H9 (cell line): Measurements from ENCODE around the gene CARD11. TPM values are rescaled to one million over a fixed set of nuclear protein-coding genes. Genes with fewer than 3 reads are reported as not detected.

Experiments used
- DNase-seq: peaks from one replicate; pipeline ENCODE4 v3.0.0-alpha.2; 2017
- H2AFZ ChIP-seq: one replicate; pipeline ENCODE4 v1.6.1; 2013; ENCODE audit warnings: mild to moderate bottlenecking, low read length, control low read depth, moderate library complexity
- H2AK5ac ChIP-seq: 2 replicates; pipeline ENCODE4 v1.6.1; 2013; ENCODE audit warnings: low read length, control low read depth, mixed read lengths; ENCODE audit not compliant: insufficient read length
- H2BK120ac ChIP-seq: one replicate; pipeline ENCODE4 v1.6.1; 2013; ENCODE audit warnings: low read depth, mild to moderate bottlenecking, low read length, control low read depth, inconsistent platforms; ENCODE audit not compliant: poor library complexity, severe bottlenecking
- H2BK12ac ChIP-seq: 2 replicates; pipeline ENCODE4 v1.6.1; 2013; ENCODE audit warnings: low read length, control low read depth, mixed read lengths, low read depth; ENCODE audit not compliant: insufficient read length
- H2BK15ac ChIP-seq: 2 replicates; pipeline ENCODE4 v1.6.1; 2013; ENCODE audit warnings: low read depth, low read length, control low read depth
- H2BK20ac ChIP-seq: one replicate; pipeline ENCODE4 v1.6.1; 2013; ENCODE audit warnings: low read depth, mild to moderate bottlenecking, low read length, control low read depth, inconsistent platforms; ENCODE audit not compliant: poor library complexity, severe bottlenecking
- H2BK5ac ChIP-seq: 2 replicates; pipeline ENCODE4 v1.6.1; 2013; ENCODE audit warnings: low read length, control low read depth, mixed read lengths; ENCODE audit not compliant: insufficient read length
- H3K14ac ChIP-seq: 2 replicates; pipeline ENCODE4 v1.6.1; 2013; ENCODE audit warnings: low read length, control low read depth; ENCODE audit not compliant: insufficient read depth
- H3K18ac ChIP-seq: 2 replicates; pipeline ENCODE4 v1.6.1; 2013; ENCODE audit warnings: low read depth, mild to moderate bottlenecking, mixed read lengths, low read length, control low read depth; ENCODE audit not compliant: insufficient read length
- H3K23ac ChIP-seq: 2 replicates; pipeline ENCODE4 v1.6.1; 2013; ENCODE audit warnings: low read length, control low read depth, mixed read lengths, low read depth; ENCODE audit not compliant: insufficient read length
- H3K23me2 ChIP-seq: 2 replicates; pipeline ENCODE4 v1.6.1; 2013; ENCODE audit warnings: low read depth, mild to moderate bottlenecking, mixed read lengths, low read length, control low read depth; ENCODE audit not compliant: insufficient read length, poor library complexity, severe bottlenecking
- H3K27ac ChIP-seq: 2 replicates; pipeline ENCODE4 v1.5.1; 2013; ENCODE audit warnings: low read length, control low read depth, mixed read lengths, low read depth; ENCODE audit not compliant: insufficient read length
- H3K27me3 ChIP-seq: 2 replicates; pipeline ENCODE4 v1.6.1; 2013; ENCODE audit warnings: low read length, control low read depth, inconsistent platforms; ENCODE audit not compliant: insufficient read depth
- H3K4ac ChIP-seq: 2 replicates; pipeline ENCODE4 v1.6.1; 2013; ENCODE audit warnings: low read depth, mild to moderate bottlenecking, control low read depth, inconsistent platforms, low read length, moderate library complexity
- H3K4me1 ChIP-seq: 2 replicates; pipeline ENCODE4 v1.6.1; 2013; ENCODE audit warnings: low read length, control low read depth, inconsistent platforms; ENCODE audit not compliant: insufficient read depth
- H3K4me2 ChIP-seq: 2 replicates; pipeline ENCODE4 v1.6.1; 2013; ENCODE audit warnings: low read length, control low read depth, mixed read lengths; ENCODE audit not compliant: insufficient read length, insufficient read depth
- H3K56ac ChIP-seq: 2 replicates; pipeline ENCODE4 v1.6.1; 2013; ENCODE audit warnings: low read depth, mild to moderate bottlenecking, mixed read lengths, low read length, control low read depth; ENCODE audit not compliant: insufficient read length
- H3K79me1 ChIP-seq: 2 replicates; pipeline ENCODE4 v1.6.1; 2013; ENCODE audit warnings: low read depth, mild to moderate bottlenecking, moderate library complexity, low read length, control low read depth, inconsistent platforms; ENCODE audit not compliant: insufficient read depth, poor library complexity, severe bottlenecking
- H3K79me2 ChIP-seq: 2 replicates; pipeline ENCODE4 v1.6.1; 2013; ENCODE audit warnings: low read length, control low read depth, inconsistent platforms; ENCODE audit not compliant: insufficient read depth
- H3K9ac ChIP-seq: 2 replicates; pipeline ENCODE4 v1.6.1; 2013; ENCODE audit warnings: low read length, control low read depth, mixed read lengths; ENCODE audit not compliant: insufficient read length; ENCODE audit errors: extremely low read depth
- H3K9me3 ChIP-seq: one replicate; pipeline ENCODE4 v1.6.1; 2013; ENCODE audit warnings: low read depth, low read length, inconsistent platforms; ENCODE audit not compliant: control insufficient read depth
- H3T11ph ChIP-seq: one replicate; pipeline ENCODE4 v1.6.1; 2013; ENCODE audit warnings: mild to moderate bottlenecking, low read length, control low read depth, inconsistent platforms
- H4K20me1 ChIP-seq: one replicate; pipeline ENCODE4 v1.6.1; 2013; ENCODE audit not compliant: control insufficient read depth, insufficient read length, insufficient read depth
- H4K5ac ChIP-seq: 2 replicates; pipeline ENCODE4 v1.6.1; 2013; ENCODE audit warnings: low read depth, mild to moderate bottlenecking, mixed read lengths, low read length, control low read depth; ENCODE audit not compliant: insufficient read length
- H4K8ac ChIP-seq: replicated peaks from 2 replicates; pipeline ENCODE4 v1.6.1; 2013; ENCODE audit warnings: low read length, control low read depth, mixed read lengths, low read depth; ENCODE audit not compliant: insufficient read length
- H4K91ac ChIP-seq: 2 replicates; pipeline ENCODE4 v1.6.1; 2013; ENCODE audit warnings: low read depth, mild to moderate bottlenecking, moderate library complexity, mixed read lengths, low read length, control low read depth; ENCODE audit not compliant: insufficient read length
- H3K27ac Mint-ChIP-seq, 3 experiments: 2 replicates in 2 of 3; 3 replicates in 1 of 3; pipeline ENCODE4 v1.8.0; 2020 to 2021; ENCODE audit warnings: mixed read lengths in 3 of 3, mild to moderate bottlenecking in 1 of 3, moderate library complexity in 1 of 3
- H3K27me3 Mint-ChIP-seq: 2 replicates; pipeline ENCODE4 v1.8.0; 2021; ENCODE audit warnings: low read depth, mild to moderate bottlenecking, moderate library complexity, mixed read lengths
- H3K36me3 Mint-ChIP-seq, 3 experiments: 2 replicates in 2 of 3; 3 replicates in 1 of 3; pipeline ENCODE4 v1.8.0; 2020 to 2021; ENCODE audit warnings: low read depth in 3 of 3, mixed read lengths in 3 of 3; ENCODE audit not compliant: insufficient read depth in 1 of 3
- H3K4me1 Mint-ChIP-seq, 2 experiments: 2 replicates each; pipeline ENCODE4 v1.8.0; 2020; ENCODE audit warnings: mixed read lengths in 2 of 2
- H3K4me3 Mint-ChIP-seq, 2 experiments: 2 replicates in 1 of 2; 3 replicates in 1 of 2; pipeline ENCODE4 v1.8.0; 2020 to 2021; ENCODE audit warnings: mild to moderate bottlenecking in 2 of 2, mixed read lengths in 2 of 2, moderate library complexity in 1 of 2
- H3K9me3 Mint-ChIP-seq, 2 experiments: 2 replicates in 1 of 2; 3 replicates in 1 of 2; pipeline ENCODE4 v1.8.0; 2020; ENCODE audit warnings: mild to moderate bottlenecking in 2 of 2, mixed read lengths in 2 of 2, moderate library complexity in 1 of 2
- CTCF ChIP-seq: fragments of 200-600 bp; sonication (generic); conservative IDR thresholded peaks from 3 replicates; pipeline ENCODE4 v1.8.0; 2021; ENCODE audit warnings: antibody characterized with exemption, mild to moderate bottlenecking
- WGBS: extraction: QIAGEN DNeasy Blood & Tissue Kit; methylation state at CpG from one replicate; pipeline ENCODE4 v1.1.7; 2013; ENCODE audit warnings: missing lambda C conversion rate, low lambda C conversion rate, mixed read lengths; ENCODE audit not compliant: insufficient read length; ENCODE audit errors: extremely low coverage; 5-methylcytosine and 5-hydroxymethylcytosine counted together
- total RNA-seq: library from RNA; stranded (reverse); gene quantifications from 2 replicates; pipeline ENCODE4 v1.2.1, GENCODE V29; 2021

CARD11 gene
- total RNA-seq, 1 experiment from 2014 or later = 20.0 TPM

DNA sequence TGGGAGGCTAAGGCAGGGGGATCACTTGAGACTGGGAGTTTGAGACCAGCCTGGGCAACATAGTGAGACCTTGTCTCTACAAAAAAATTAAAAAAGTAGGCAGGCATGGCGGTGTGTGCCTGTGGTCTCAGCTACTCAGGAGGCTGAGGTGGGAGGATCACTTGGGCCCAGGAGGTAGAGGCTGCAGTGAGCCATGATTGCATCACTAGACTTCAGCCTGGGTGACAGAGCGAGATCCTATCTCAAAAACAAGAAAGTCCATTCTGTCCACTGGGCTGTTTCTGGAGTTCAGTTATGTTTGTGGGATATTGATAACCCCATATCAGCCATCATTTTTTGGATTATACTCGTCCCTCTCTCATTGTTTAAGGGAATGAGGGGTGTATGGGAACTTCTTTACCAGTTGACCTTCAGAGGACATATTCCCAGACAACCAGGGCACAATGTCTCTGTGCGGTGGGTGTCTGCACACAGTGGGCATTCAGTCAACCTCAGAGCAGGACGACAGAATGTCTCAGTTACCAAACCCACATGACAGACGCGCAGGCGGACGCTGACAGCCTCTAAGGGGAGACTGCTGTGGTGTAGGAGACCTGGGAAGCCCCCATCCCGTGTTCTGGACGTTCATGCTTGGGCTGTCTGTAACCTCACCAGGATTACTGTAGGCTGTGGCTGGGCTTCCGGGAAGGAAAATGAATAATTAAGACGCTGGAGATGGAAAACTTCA, 69.4 kb downstream of the CARD11 start:
- no CpG with 5 or more reads among the region's 13 CpGs for WGBS
- no peak overlapping the region for H3K9ac ChIP-seq

More for the DNA sequence above, 69.4 kb downstream of the CARD11 start:
- no peak overlapping the region for H2BK20ac ChIP-seq
- H3K79me2 ChIP-seq = no peaks in the 10 kb centered on the region
- no peak overlapping the region for H4K5ac ChIP-seq
- no peak overlapping the region for H3K18ac ChIP-seq
- H3K56ac ChIP-seq = no peak overlapping the region
- H2AK5ac ChIP-seq = no peak overlapping the region
- no peaks in the 10 kb centered on the region for H4K20me1 ChIP-seq
- Mint-ChIP-seq H3K27ac (no peak overlapping the region; a peak in 1 of 7 replicates), H3K4me3 (no peak overlapping the region), H3K4me1 (peaks cover 11 to 12% of the 10 kb centered on the region in 2 experiments), H3K9me3 (no peaks in the 10 kb centered on the region), H3K36me3 (no peaks in the 10 kb centered on the region), H3K27me3 (peaks cover 1% of the 10 kb centered on the region; the same call in 1 of the 2 replicates)
- TF ChIP-seq CTCF = no peak
- no peaks in the 10 kb centered on the region for H3K79me1 ChIP-seq
- H3K27ac ChIP-seq = no peak overlapping the region
- H2AFZ ChIP-seq = no peak overlapping the region
- H2BK5ac ChIP-seq = no peak overlapping the region
- no peak overlapping the region for H3K23ac ChIP-seq
- no peaks in the 10 kb centered on the region for H3K23me2 ChIP-seq
- no peaks in the 10 kb centered on the region for H3K9me3 ChIP-seq
- H2BK120ac ChIP-seq = no peak overlapping the region
- no peaks in the 10 kb centered on the region for H3K27me3 ChIP-seq
- no peak overlapping the region for H4K91ac ChIP-seq
- DNase-seq = no peak
- no peak overlapping the region for H2BK12ac ChIP-seq
- H3T11ph ChIP-seq = no peak overlapping the region
- no peaks in the 10 kb centered on the region; the same call in 1 of the 2 replicates for H3K4me1 ChIP-seq
- no peak overlapping the region for H4K8ac ChIP-seq
- no peak overlapping the region for H3K4me2 ChIP-seq
- no peak overlapping the region for H2BK15ac ChIP-seq
- no peak overlapping the region for H3K4ac ChIP-seq
- no peak overlapping the region for H3K14ac ChIP-seq
